Measurements from ENCODE around the gene TRIP12.
A peak's percentile ranks its signal among the peaks of the same experiment; 100 is the strongest.
"Not testable (repeated sequence)": the region's sequence is repeated elsewhere in the genome, so short reads cannot be mapped to it uniquely, and the experiment has no call there.

The TRIP12 gene

GRCh38 chr2:229838729-229839128 is 83.1 kb downstream of the TRIP12 start:
- no peak overlapping the region for H3K27ac ChIP-seq
- no peak for TF ChIP-seq CTCF (conservative IDR thresholded peaks at IDR 0.05)

GRCh38 chr2:229836847-229837246 is 85.0 kb downstream of the TRIP12 start:
- TF ChIP-seq CTCF (conservative IDR thresholded peaks at IDR 0.05), result no peak
- H3K27ac ChIP-seq, result no peak overlapping the region

- no peak overlapping the region for H3K27ac ChIP-seq
- no peak for TF ChIP-seq CTCF (conservative IDR thresholded peaks at IDR 0.05)
Measured at GRCh38 chr2:229835596-229836283, 86.1 kb downstream of the TRIP12 start.

- not testable (repeated sequence) for H3K27ac ChIP-seq
Measured at GRCh38 chr2:229834368-229834767, 87.4 kb downstream of the TRIP12 start.

GRCh38 chr2:229832510-229832898 is 89.3 kb downstream of the TRIP12 start:
- TF ChIP-seq CTCF (conservative IDR thresholded peaks at IDR 0.05), result no peak
- H3K27ac ChIP-seq, result peak overlapping the region; percentile 17; the same call in 1 of the 2 replicates

- H3K27ac ChIP-seq, result peak overlapping the region; percentile 17; the same call in 1 of the 2 replicates
- no peak for TF ChIP-seq CTCF (conservative IDR thresholded peaks at IDR 0.05)
Measured at GRCh38 chr2:229831805-229832509, 89.9 kb downstream of the TRIP12 start.

GRCh38 chr2:229825476-229825875 is 96.3 kb downstream of the TRIP12 start:
- no peak for TF ChIP-seq CTCF (conservative IDR thresholded peaks at IDR 0.05)
- no peak overlapping the region for H3K27ac ChIP-seq

GRCh38 chr2:229821316-229821715 is 100.5 kb downstream of the TRIP12 start:
- H3K27ac ChIP-seq, result peak overlapping the region; percentile 72
- no peak for TF ChIP-seq CTCF (conservative IDR thresholded peaks at IDR 0.05)

Data from VCaP (cell line).